ENCODE results near the gene TCERG1L.

Gene TCERG1L

GRCh38 chr10:131269776-131270460, 41.6 kb downstream of the TCERG1L start:
- no peaks in the 10 kb centered on the region for H3K4me1 ChIP-seq (ENCODE audit: control insufficient read depth in 1 of 2, insufficient read depth in 2 of 2, low read length in 2 of 2)
- H3K27me3 ChIP-seq (ENCODE audit: low read depth, low read length) = no peaks in the 10 kb centered on the region
- no peak overlapping the region for H3K4me3 ChIP-seq (ENCODE audit: low read depth in 1 of 2, low read length in 2 of 2)
- no peak overlapping the region for H3K27ac ChIP-seq (ENCODE audit: low read length)
- H3K9me3 ChIP-seq (ENCODE audit: control insufficient read depth in 1 of 2, low read length in 2 of 2) = peaks cover 0 to 5% of the 10 kb centered on the region in 2 donors
- H3K36me3 ChIP-seq (ENCODE audit: control insufficient read depth in 1 of 2, insufficient read depth in 2 of 2, low read length in 2 of 2) = no peaks in the 10 kb centered on the region

GRCh38 chr10:131267814-131268095, 43.8 kb downstream of the TCERG1L start:
- Histone ChIP-seq H3K36me3 (ENCODE audit: control insufficient read depth in 1 of 2, insufficient read depth in 2 of 2, low read length in 2 of 2) (no peaks in the 10 kb centered on the region), H3K4me3 (ENCODE audit: low read depth in 1 of 2, low read length in 2 of 2) (no peak overlapping the region), H3K4me1 (ENCODE audit: control insufficient read depth in 1 of 2, insufficient read depth in 2 of 2, low read length in 2 of 2) (no peaks in the 10 kb centered on the region), H3K9me3 (ENCODE audit: control insufficient read depth in 1 of 2, low read length in 2 of 2) (peaks cover 0 to 5% of the 10 kb centered on the region in 2 donors), H3K27ac (ENCODE audit: low read length) (no peak overlapping the region), H3K27me3 (ENCODE audit: low read depth, low read length) (no peaks in the 10 kb centered on the region)

GRCh38 chr10:131266936-131267813, 44.3 kb downstream of the TCERG1L start:
- Histone ChIP-seq H3K9me3 (ENCODE audit: control insufficient read depth in 1 of 2, low read length in 2 of 2) (peaks cover 0 to 5% of the 10 kb centered on the region in 2 donors), H3K27ac (ENCODE audit: low read length) (no peak overlapping the region), H3K4me3 (ENCODE audit: low read depth in 1 of 2, low read length in 2 of 2) (no peak overlapping the region)

GRCh38 chr10:131264110-131264788, 47.3 kb downstream of the TCERG1L start:
- H3K36me3 ChIP-seq (ENCODE audit: control insufficient read depth in 1 of 2, insufficient read depth in 2 of 2, low read length in 2 of 2) = no peaks in the 10 kb centered on the region
- no peak overlapping the region for H3K27ac ChIP-seq (ENCODE audit: low read length)
- H3K9me3 ChIP-seq (ENCODE audit: control insufficient read depth in 1 of 2, low read length in 2 of 2) = peaks cover 0 to 5% of the 10 kb centered on the region in 2 donors
- H3K4me3 ChIP-seq (ENCODE audit: low read depth in 1 of 2, low read length in 2 of 2) = no peak overlapping the region
- no peaks in the 10 kb centered on the region for H3K27me3 ChIP-seq (ENCODE audit: low read depth, low read length)
- no peaks in the 10 kb centered on the region for H3K4me1 ChIP-seq (ENCODE audit: control insufficient read depth in 1 of 2, insufficient read depth in 2 of 2, low read length in 2 of 2)

More at GRCh38 chr10:131266936-131267813, 44.3 kb downstream of the TCERG1L start:
- Histone ChIP-seq H3K4me1 (ENCODE audit: control insufficient read depth in 1 of 2, insufficient read depth in 2 of 2, low read length in 2 of 2) (no peaks in the 10 kb centered on the region), H3K27me3 (ENCODE audit: low read depth, low read length) (no peaks in the 10 kb centered on the region), H3K36me3 (ENCODE audit: control insufficient read depth in 1 of 2, insufficient read depth in 2 of 2, low read length in 2 of 2) (no peaks in the 10 kb centered on the region)

- no peak overlapping the region for H3K4me3 ChIP-seq (ENCODE audit: low read depth in 1 of 2, low read length in 2 of 2)
- no peaks in the 10 kb centered on the region for H3K36me3 ChIP-seq (ENCODE audit: control insufficient read depth in 1 of 2, insufficient read depth in 2 of 2, low read length in 2 of 2)
Observed at GRCh38 chr10:131261890-131262475, 49.5 kb downstream of the TCERG1L start.

GRCh38 chr10:131260452-131261211, 50.9 kb downstream of the TCERG1L start:
- H3K4me1 ChIP-seq (ENCODE audit: control insufficient read depth in 1 of 2, insufficient read depth in 2 of 2, low read length in 2 of 2) = no peaks in the 10 kb centered on the region
- no peaks in the 10 kb centered on the region for H3K9me3 ChIP-seq (ENCODE audit: control insufficient read depth in 1 of 2, low read length in 2 of 2)
- H3K27ac ChIP-seq (ENCODE audit: low read length) = no peak overlapping the region
- H3K4me3 ChIP-seq (ENCODE audit: low read depth in 1 of 2, low read length in 2 of 2) = no peak overlapping the region
- H3K36me3 ChIP-seq (ENCODE audit: control insufficient read depth in 1 of 2, insufficient read depth in 2 of 2, low read length in 2 of 2) = no peaks in the 10 kb centered on the region
- no peaks in the 10 kb centered on the region for H3K27me3 ChIP-seq (ENCODE audit: low read depth, low read length)

More at GRCh38 chr10:131261890-131262475, 49.5 kb downstream of the TCERG1L start:
- no peaks in the 10 kb centered on the region for H3K9me3 ChIP-seq (ENCODE audit: control insufficient read depth in 1 of 2, low read length in 2 of 2)
- no peak overlapping the region for H3K27ac ChIP-seq (ENCODE audit: low read length)
- H3K4me1 ChIP-seq (ENCODE audit: control insufficient read depth in 1 of 2, insufficient read depth in 2 of 2, low read length in 2 of 2) = no peaks in the 10 kb centered on the region
- H3K27me3 ChIP-seq (ENCODE audit: low read depth, low read length) = no peaks in the 10 kb centered on the region

- H3K4me3 ChIP-seq (ENCODE audit: low read depth in 1 of 2, low read length in 2 of 2) = no peak overlapping the region
- no peaks in the 10 kb centered on the region for H3K27me3 ChIP-seq (ENCODE audit: low read depth, low read length)
- no peaks in the 10 kb centered on the region for H3K36me3 ChIP-seq (ENCODE audit: control insufficient read depth in 1 of 2, insufficient read depth in 2 of 2, low read length in 2 of 2)
- no peak overlapping the region for H3K27ac ChIP-seq (ENCODE audit: low read length)
- no peaks in the 10 kb centered on the region for H3K9me3 ChIP-seq (ENCODE audit: control insufficient read depth in 1 of 2, low read length in 2 of 2)
- no peaks in the 10 kb centered on the region for H3K4me1 ChIP-seq (ENCODE audit: control insufficient read depth in 1 of 2, insufficient read depth in 2 of 2, low read length in 2 of 2)
Observed at GRCh38 chr10:131260031-131260430, 51.5 kb downstream of the TCERG1L start.

GRCh38 chr10:131259535-131259934, 52.0 kb downstream of the TCERG1L start:
- no peaks in the 10 kb centered on the region for H3K4me1 ChIP-seq (ENCODE audit: control insufficient read depth in 1 of 2, insufficient read depth in 2 of 2, low read length in 2 of 2)
- no peak overlapping the region for H3K27ac ChIP-seq (ENCODE audit: low read length)
- H3K9me3 ChIP-seq (ENCODE audit: control insufficient read depth in 1 of 2, low read length in 2 of 2) = no peaks in the 10 kb centered on the region
- no peaks in the 10 kb centered on the region for H3K27me3 ChIP-seq (ENCODE audit: low read depth, low read length)
- H3K4me3 ChIP-seq (ENCODE audit: low read depth in 1 of 2, low read length in 2 of 2) = no peak overlapping the region
- no peaks in the 10 kb centered on the region for H3K36me3 ChIP-seq (ENCODE audit: control insufficient read depth in 1 of 2, insufficient read depth in 2 of 2, low read length in 2 of 2)

- Histone ChIP-seq H3K36me3 (ENCODE audit: control insufficient read depth in 1 of 2, insufficient read depth in 2 of 2, low read length in 2 of 2) (no peaks in the 10 kb centered on the region), H3K27me3 (ENCODE audit: low read depth, low read length) (peaks cover 5% of the 10 kb centered on the region), H3K9me3 (ENCODE audit: control insufficient read depth in 1 of 2, low read length in 2 of 2) (no peaks in the 10 kb centered on the region), H3K4me1 (ENCODE audit: control insufficient read depth in 1 of 2, insufficient read depth in 2 of 2, low read length in 2 of 2) (no peaks in the 10 kb centered on the region), H3K27ac (ENCODE audit: low read length) (no peak overlapping the region), H3K4me3 (ENCODE audit: low read depth in 1 of 2, low read length in 2 of 2) (no peak overlapping the region)
Observed at GRCh38 chr10:131258256-131258655, 53.3 kb downstream of the TCERG1L start.

- Histone ChIP-seq H3K4me3 (ENCODE audit: low read depth in 1 of 2, low read length in 2 of 2) (no peak overlapping the region), H3K4me1 (ENCODE audit: control insufficient read depth in 1 of 2, insufficient read depth in 2 of 2, low read length in 2 of 2) (no peaks in the 10 kb centered on the region), H3K27me3 (ENCODE audit: low read depth, low read length) (peaks cover 12% of the 10 kb centered on the region), H3K27ac (ENCODE audit: low read length) (no peak overlapping the region), H3K9me3 (ENCODE audit: control insufficient read depth in 1 of 2, low read length in 2 of 2) (no peaks in the 10 kb centered on the region), H3K36me3 (ENCODE audit: control insufficient read depth in 1 of 2, insufficient read depth in 2 of 2, low read length in 2 of 2) (no peaks in the 10 kb centered on the region)
Observed at GRCh38 chr10:131257027-131257426, 54.5 kb downstream of the TCERG1L start.
